ENCODE measurements around the gene PHAX.
"Not testable (repeated sequence)": the region's sequence is repeated elsewhere in the genome, so short reads cannot be mapped to it uniquely, and the experiment has no call there.

The PHAX gene

DNA sequence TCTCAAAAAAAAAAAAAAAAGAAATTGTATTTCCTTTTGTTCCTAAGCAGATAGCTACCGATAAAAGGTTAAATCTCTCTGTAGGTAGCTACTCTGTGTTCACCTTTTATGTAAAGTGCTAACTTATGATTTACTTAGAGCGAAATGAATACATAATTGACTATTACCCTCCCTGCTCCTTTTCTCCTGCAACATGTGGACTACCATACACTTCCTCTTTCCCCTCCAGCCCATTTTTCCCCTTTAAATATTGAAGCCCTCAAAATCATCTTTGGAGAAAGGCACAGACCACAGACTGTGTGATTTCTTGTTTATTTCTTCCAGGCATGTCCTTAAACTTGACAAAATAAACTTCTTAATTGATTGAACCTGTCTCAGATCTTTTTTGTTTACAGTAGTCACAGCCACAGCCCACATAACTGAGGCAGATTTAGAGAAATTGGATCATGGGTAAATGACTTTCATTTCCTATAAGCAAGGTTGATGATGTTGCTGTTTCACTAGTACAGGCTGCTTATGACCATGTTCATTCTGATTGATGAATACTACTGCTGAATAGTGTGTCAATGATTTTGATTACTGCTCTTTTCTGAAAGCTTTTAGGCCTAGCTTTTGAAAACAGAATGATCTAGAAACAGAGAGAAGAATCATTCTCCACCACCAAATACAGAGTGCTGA is 59.2 kb downstream of the PHAX start:
- no peak for DNase-seq

- no peak for DNase-seq
These were observed 63.8 kb downstream of the PHAX start for GRCh38 chr5:126664586-126664985.

- not testable (repeated sequence) for DNase-seq
These were observed 69.4 kb downstream of the PHAX start for GRCh38 chr5:126670109-126670508.

DNA sequence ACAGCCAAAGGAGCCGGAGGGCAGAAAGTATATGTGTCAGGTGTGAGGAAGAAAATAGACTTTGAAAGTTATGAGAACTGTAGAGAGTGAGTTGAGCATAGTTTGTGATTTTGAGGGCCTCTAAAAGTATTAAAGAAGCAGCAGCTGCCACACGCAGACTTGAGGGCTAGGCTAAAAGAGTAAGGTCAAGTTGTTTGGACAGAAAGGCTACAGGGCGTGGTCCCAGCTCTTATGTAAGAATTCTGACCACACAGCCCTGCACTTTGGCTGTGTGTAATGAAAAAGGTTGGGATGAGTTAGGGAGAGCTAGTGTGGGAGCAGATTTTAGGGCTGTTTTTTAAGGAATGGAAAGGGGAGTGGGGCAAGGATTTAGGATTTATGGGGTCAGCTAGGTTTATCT is 70.9 kb downstream of the PHAX start:
- not testable (repeated sequence) for DNase-seq

DNA sequence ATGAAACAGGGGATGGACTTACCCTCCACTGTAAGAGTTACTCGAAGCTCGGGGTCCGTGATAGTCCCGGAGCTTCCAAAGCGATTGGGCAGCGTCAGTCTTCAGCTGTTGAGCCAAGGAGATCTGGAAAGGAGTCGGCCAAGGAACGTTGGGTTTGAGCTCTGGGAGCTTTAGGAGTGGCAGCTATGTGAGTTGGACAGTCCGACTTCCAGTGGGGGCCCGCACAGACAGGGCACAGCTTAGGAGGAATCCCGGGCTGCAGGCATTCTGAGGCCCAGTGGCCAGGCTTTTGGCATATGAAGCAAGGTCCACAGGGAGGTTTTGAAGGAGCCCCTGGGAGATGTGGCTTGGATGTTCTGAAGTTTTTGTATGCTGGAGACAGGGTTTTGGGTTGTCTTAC is 72.7 kb downstream of the PHAX start:
- no peak for DNase-seq

DNA sequence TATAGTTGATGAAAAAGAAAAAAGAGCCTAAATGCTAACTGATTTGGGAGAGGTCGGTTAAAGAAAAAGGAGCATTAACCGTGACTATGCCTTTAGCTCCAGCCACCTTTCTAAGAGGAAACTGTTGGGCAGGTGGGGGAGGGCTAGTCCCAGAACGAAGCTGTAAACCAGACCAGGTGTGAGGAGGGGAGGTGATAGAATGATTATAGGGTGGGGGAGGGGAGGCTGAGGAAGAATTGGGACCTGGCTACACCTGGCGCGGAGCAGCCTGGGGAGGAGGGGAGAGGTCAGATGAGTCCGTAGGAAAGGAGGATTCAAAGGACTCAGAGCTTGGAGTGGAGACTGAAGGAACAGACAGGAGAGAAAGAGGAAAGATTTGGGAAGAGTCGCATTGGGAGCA is 73.4 kb downstream of the PHAX start:
- no peak for DNase-seq

GRCh38 chr5:126675338-126675737 is 74.6 kb downstream of the PHAX start:
- no peak for DNase-seq

DNA sequence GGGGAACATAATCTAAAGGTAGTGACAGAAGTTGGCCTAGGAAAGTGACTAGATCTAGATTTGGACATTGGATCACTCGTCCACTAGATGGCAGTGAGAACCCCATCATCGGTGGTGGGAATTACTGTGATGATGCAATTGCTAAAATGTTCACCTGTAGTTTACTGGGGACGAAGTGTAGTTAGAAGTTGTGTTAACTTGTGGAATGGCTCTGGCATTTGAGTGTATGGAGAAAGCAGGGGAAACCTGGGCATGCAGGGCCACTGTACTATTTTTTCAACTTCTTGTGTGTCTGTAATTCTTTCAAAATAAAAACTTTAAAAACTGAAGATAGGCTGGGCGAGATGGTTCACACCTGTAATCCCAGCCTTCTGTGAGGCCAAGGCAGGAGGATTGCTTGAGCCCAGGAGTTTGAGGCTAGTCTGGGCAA is 75.5 kb downstream of the PHAX start:
- DNase-seq = no peak
